Stomach (tissue), 9 donors: ENCODE data around the gene NUAK1. TPM values are rescaled to one million over a fixed set of nuclear protein-coding genes. Genes with fewer than 3 reads are reported as not detected.

ENCODE experiments used
- DNase-seq, 2 donors: peaks; one replicate each; pipeline versions ENCODE4 v3.0.0 to v3.0.0-alpha.2; 2013 to 2019
- H3K27ac ChIP-seq, 5 donors: fragments of 200-600 bp in 4 of 5; sonication (generic) in 4 of 5; one replicate each; pipeline ENCODE4 v1.5.1; 2013 to 2019; ENCODE audit warnings: mild to moderate bottlenecking in 1 of 5, moderate library complexity in 1 of 5
- H3K27me3 ChIP-seq, 3 donors: fragments of 200-600 bp; sonication (generic); one replicate each; pipeline ENCODE4 v1.5.1; 2017 to 2019; ENCODE audit warnings: mixed run types in 1 of 3
- H3K36me3 ChIP-seq, 4 donors: fragments of 200-600 bp; sonication (generic); 1 replicate in 3 of 4; 2 replicates in 1 of 4; pipeline ENCODE4 v1.5.1; 2016 to 2019
- H3K4me1 ChIP-seq, 4 donors: fragments of 200-600 bp; sonication (generic); one replicate each; pipeline ENCODE4 v1.5.1; 2016 to 2019
- H3K4me3 ChIP-seq, 4 donors: fragments of 200-600 bp; sonication (generic) in 3 of 4; one replicate each; pipeline ENCODE4 v1.5.1; 2016 to 2019; ENCODE audit warnings: mild to moderate bottlenecking in 1 of 4
- H3K9me3 ChIP-seq, 4 donors: fragments of 200-600 bp; sonication (generic); one replicate each; pipeline ENCODE4 v1.5.1; 2016 to 2019
- EP300 ChIP-seq: sonication (generic); formaldehyde crosslinking; IDR thresholded peaks from one replicate; pipeline ENCODE4 v1.6.1; 2017; ENCODE audit warnings: antibody characterized with exemption
- POLR2A ChIP-seq, 4 donors: fragments of 450-650 bp; IDR thresholded peaks; one replicate each; pipeline ENCODE4 v1.6.1; 2016; ENCODE audit warnings: antibody characterized with exemption in 4 of 4, control low read depth in 2 of 4, mild to moderate bottlenecking in 1 of 4, moderate library complexity in 1 of 4
- POLR2AphosphoS5 ChIP-seq, 3 donors: sonication (generic); formaldehyde crosslinking; IDR thresholded peaks; one replicate each; pipeline ENCODE4 v1.6.1; 2016; ENCODE audit warnings: antibody characterized with exemption in 3 of 3
- WGBS, 5 donors: extraction: QIAGEN DNeasy Blood & Tissue Kit in 3 of 5; methylation state at CpG; one replicate each; pipeline versions ENCODE4 v1.1.5 to v1.1.7; 2013 to 2018; 5-methylcytosine and 5-hydroxymethylcytosine counted together
- intact Hi-C: fragments of 100-400 bp; cut with DNase I; formaldehyde crosslinking; loops from one replicate; pipeline ENCODE4 v1.15.1; 2023; ENCODE audit warnings: low total_unique reads
- polyA plus RNA-seq, 3 donors: library from polyadenylated mRNA; stranded (reverse); fragments of 200-250 nt; gene quantifications; one replicate each; pipeline ENCODE4 v1.2.3, GENCODE V29; 2013
- total RNA-seq, 5 donors: library from RNA; depleted of rRNA; stranded (reverse); fragments of >200 nt; gene quantifications; one replicate each; pipeline versions ENCODE4 v1.1.0 to v1.2.3, GENCODE V29; 2014 to 2016
- TF ChIP-seq, protein P1 (sequence below), 7 experiments: fragments of 450-650 bp in 4 of 7; fragments of 200-600 bp in 3 of 7; sonication (generic) in 3 of 7; IDR thresholded peaks; one replicate each; pipeline ENCODE4 v1.5.1; 2016 to 2019; ENCODE audit warnings: antibody characterized with exemption in 7 of 7, control low read depth in 2 of 7, mild to moderate bottlenecking in 1 of 7
- donor health status: healthy with polysubstance abuse.
- donor health status: Bipolar disorder and iron deficiency.
- donor health status: healthy.

Gene NUAK1
- total and polyA plus RNA-seq, 8 donors = 0.58 to 79.0 (median 4.3) TPM

DNA sequence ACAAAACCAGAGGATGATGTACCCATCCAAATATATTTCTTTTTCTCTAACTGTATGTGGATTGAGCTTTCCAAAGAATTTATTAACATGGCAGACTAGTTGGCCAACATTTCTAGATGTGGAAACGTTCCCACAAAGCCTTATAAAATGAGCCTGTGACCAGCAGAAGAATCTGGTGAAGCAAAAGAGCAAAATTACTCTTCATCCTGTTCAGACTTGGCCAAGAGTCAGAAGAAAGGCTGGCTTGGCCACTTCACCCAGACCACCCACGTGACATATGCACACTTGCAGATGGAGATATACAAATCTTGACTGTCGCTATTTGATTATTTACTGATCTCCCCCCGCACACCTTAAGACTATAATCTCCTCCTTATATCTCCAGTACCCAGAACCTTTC, 96.7 kb downstream of the NUAK1 start:
- WGBS, 5 donors = 50 to 64% (median 60%) methylated on average over 4 of the region's 4 CpGs
- no peak overlapping the region for H3K27ac ChIP-seq
- no peaks in the 10 kb centered on the region for H3K4me1 ChIP-seq
- intact Hi-C loops = no loop called here
- no peak for TF ChIP-seq POLR2AphosphoS5 (IDR thresholded peaks at IDR 0.05)
- no peak for TF ChIP-seq POLR2A (IDR thresholded peaks at IDR 0.05)
- no peak for TF ChIP-seq EP300
- TF ChIP-seq, protein P1, sequence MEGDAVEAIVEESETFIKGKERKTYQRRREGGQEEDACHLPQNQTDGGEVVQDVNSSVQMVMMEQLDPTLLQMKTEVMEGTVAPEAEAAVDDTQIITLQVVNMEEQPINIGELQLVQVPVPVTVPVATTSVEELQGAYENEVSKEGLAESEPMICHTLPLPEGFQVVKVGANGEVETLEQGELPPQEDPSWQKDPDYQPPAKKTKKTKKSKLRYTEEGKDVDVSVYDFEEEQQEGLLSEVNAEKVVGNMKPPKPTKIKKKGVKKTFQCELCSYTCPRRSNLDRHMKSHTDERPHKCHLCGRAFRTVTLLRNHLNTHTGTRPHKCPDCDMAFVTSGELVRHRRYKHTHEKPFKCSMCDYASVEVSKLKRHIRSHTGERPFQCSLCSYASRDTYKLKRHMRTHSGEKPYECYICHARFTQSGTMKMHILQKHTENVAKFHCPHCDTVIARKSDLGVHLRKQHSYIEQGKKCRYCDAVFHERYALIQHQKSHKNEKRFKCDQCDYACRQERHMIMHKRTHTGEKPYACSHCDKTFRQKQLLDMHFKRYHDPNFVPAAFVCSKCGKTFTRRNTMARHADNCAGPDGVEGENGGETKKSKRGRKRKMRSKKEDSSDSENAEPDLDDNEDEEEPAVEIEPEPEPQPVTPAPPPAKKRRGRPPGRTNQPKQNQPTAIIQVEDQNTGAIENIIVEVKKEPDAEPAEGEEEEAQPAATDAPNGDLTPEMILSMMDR (IDR thresholded peaks at IDR 0.05) = no peak
- no peaks in the 10 kb centered on the region for H3K9me3 ChIP-seq
- H3K27me3 ChIP-seq = peaks cover 0 to 13% (median 0%) of the 10 kb centered on the region in 3 donors
- no peak for DNase-seq
- H3K36me3 ChIP-seq = no peaks in the 10 kb centered on the region
- no peak overlapping the region for H3K4me3 ChIP-seq

DNA sequence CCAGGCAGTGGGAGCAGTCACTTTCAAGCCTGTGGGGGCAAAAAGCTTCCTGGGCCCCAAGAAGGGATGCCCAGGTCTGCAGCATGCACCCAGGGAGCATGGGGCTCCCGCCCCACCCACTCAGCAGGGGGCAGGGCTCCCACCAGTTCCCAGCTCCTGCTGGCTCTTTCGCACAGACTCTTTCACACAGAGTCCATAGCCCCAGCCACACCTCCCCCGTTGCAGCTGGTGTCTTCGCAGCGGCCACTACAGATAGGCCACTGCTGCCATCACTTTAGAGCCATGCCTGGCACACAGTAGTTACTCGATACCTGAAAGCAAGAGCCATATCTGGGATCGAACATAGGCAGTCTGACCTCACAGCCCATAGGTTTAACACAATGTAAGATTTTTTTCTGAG, 98.2 kb downstream of the NUAK1 start:
- no peaks in the 10 kb centered on the region for H3K36me3 ChIP-seq
- H3K4me3 ChIP-seq = no peak overlapping the region
- peaks cover 0 to 13% (median 0%) of the 10 kb centered on the region in 3 donors for H3K27me3 ChIP-seq
- TF ChIP-seq POLR2AphosphoS5 (IDR thresholded peaks at IDR 0.05) (no peak), EP300 (no peak), POLR2A (IDR thresholded peaks at IDR 0.05) (no peak)
- TF ChIP-seq, protein P1 (IDR thresholded peaks at IDR 0.05) = no peak
- no peaks in the 10 kb centered on the region for H3K9me3 ChIP-seq
- intact Hi-C loops = no loop called here
- 86 to 93% (median 91%) methylated on average over 7 of the region's 7 CpGs for WGBS, 5 donors
- DNase-seq = no peak
- no peak overlapping the region for H3K27ac ChIP-seq
- H3K4me1 ChIP-seq = no peaks in the 10 kb centered on the region

DNA sequence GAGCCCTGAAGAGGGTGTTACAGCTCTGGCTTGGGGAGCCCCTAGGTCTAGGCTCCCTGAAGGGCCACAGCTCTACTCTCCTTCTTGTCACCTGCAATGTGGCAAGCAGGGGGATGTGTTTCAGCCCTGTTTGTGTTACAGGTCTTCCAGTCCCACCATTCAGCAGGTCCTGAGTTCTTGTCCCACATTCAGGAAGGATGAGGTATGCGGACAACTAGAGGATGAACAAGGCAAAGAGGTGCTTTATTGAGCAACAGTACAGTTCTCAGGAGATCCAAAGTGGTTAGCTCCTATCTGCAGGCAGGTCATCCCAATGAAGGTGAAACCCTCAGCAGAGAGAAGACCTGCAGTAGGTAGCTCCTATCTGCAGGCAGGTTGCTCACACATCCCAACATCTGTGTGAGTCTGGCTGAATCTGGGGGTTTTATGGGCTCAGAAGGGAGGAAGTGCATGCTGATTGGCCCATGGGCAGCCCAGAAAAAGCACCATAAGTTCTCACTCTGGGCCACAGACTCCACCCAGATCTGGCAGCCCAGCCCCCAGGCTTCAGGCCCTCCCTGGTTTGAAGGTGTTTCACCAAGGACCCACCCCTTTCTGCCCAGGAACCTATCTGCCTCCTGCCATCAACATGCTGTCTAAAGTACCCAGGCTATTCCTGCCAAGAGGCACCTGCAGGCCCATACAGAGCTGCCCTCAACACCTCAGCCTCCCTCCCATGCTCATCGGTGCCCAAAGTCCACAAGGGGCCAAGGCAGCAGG, 98.9 kb downstream of the NUAK1 start:
- no peak for DNase-seq
- Histone ChIP-seq H3K4me3 (no peak overlapping the region), H3K27me3 (peaks cover 0 to 13% (median 0%) of the 10 kb centered on the region in 3 donors), H3K36me3 (no peaks in the 10 kb centered on the region), H3K27ac (no peak overlapping the region), H3K9me3 (no peaks in the 10 kb centered on the region), H3K4me1 (no peaks in the 10 kb centered on the region)
- TF ChIP-seq EP300 (no peak), POLR2A (IDR thresholded peaks at IDR 0.05) (no peak), POLR2AphosphoS5 (IDR thresholded peaks at IDR 0.05) (no peak)
- TF ChIP-seq, protein P1 (IDR thresholded peaks at IDR 0.05) = no peak
- intact Hi-C loops = no loop called here
- WGBS, 5 donors = 66 to 100% (median 95%) methylated on average over 2 of the region's 2 CpGs

DNA sequence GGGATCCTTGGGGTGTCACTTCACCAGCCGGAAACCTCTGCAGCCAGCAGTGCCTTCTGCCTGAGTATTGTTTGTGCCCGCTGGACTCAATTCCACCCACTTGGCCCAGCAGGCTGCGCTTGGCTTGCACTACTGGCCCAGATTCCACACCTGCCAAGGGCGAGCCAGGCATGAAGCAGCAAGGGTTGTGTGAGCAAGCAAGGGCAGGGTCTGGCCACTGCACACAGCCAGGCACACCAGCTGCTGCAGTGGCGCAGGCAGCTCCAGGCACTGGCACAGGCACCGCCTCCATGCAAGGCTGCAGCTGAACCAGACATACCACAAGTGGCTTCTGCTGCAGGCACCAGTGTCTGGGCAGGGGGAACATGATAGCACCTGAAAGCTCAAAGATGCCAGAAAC, 99.5 kb downstream of the NUAK1 start:
- H3K4me1 ChIP-seq = no peaks in the 10 kb centered on the region
- WGBS, 5 donors = 88 to 96% (median 95%) methylated on average over 5 to 6 of the region's 6 CpGs
- no peak for DNase-seq
- no peak overlapping the region for H3K4me3 ChIP-seq
- TF ChIP-seq EP300 = no peak
- no peak for TF ChIP-seq POLR2A (IDR thresholded peaks at IDR 0.05)
- TF ChIP-seq POLR2AphosphoS5 (IDR thresholded peaks at IDR 0.05) = no peak
- TF ChIP-seq, protein P1 (IDR thresholded peaks at IDR 0.05) = no peak
- H3K9me3 ChIP-seq = no peaks in the 10 kb centered on the region
- intact Hi-C loops = no loop called here
- H3K36me3 ChIP-seq = no peaks in the 10 kb centered on the region
- H3K27ac ChIP-seq = no peak overlapping the region
- peaks cover 0 to 13% (median 0%) of the 10 kb centered on the region in 3 donors for H3K27me3 ChIP-seq
